22Rv1 (cell line): ENCODE results near the gene PNPLA8.

Experiments
- H3K27ac ChIP-seq: fragments of 450-650 bp; 2 replicates; pipeline ENCODE4 v1.5.1; 2017
- ZFX ChIP-seq: fragments of 450-650 bp; IDR thresholded peaks from 2 replicates; pipeline ENCODE4 v1.6.1; 2017; ENCODE audit warnings: antibody characterized with exemption, borderline replicate concordance
- TF ChIP-seq, protein P1 (sequence below): fragments of 450-650 bp; IDR thresholded peaks from 2 replicates; pipeline ENCODE4 v1.5.1; 2017; ENCODE audit warnings: mild to moderate bottlenecking

Gene PNPLA8

DNA sequence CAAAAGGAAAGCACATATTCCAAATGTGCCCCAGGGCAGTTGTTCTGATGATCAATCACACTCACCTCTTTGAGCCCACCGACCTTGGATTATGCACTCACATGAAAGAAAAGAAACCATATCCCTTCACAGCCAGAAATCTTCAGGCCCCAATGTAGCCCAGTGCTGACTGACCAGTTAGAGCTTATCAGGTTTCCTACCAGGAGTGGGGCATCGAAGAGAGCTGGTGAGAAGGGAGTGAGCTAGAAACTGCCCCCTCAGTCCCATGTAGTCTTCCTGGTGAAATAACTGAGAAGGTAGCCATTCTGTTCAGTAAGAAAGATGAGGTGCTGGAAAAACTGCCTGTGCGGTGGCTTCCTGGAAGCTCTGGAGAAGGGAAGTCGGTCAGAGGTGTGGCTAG lies 101.9 kb downstream of the PNPLA8 start:
- TF ChIP-seq ZFX, result no peak
- TF ChIP-seq, protein P1, sequence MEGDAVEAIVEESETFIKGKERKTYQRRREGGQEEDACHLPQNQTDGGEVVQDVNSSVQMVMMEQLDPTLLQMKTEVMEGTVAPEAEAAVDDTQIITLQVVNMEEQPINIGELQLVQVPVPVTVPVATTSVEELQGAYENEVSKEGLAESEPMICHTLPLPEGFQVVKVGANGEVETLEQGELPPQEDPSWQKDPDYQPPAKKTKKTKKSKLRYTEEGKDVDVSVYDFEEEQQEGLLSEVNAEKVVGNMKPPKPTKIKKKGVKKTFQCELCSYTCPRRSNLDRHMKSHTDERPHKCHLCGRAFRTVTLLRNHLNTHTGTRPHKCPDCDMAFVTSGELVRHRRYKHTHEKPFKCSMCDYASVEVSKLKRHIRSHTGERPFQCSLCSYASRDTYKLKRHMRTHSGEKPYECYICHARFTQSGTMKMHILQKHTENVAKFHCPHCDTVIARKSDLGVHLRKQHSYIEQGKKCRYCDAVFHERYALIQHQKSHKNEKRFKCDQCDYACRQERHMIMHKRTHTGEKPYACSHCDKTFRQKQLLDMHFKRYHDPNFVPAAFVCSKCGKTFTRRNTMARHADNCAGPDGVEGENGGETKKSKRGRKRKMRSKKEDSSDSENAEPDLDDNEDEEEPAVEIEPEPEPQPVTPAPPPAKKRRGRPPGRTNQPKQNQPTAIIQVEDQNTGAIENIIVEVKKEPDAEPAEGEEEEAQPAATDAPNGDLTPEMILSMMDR, result no peak

DNA sequence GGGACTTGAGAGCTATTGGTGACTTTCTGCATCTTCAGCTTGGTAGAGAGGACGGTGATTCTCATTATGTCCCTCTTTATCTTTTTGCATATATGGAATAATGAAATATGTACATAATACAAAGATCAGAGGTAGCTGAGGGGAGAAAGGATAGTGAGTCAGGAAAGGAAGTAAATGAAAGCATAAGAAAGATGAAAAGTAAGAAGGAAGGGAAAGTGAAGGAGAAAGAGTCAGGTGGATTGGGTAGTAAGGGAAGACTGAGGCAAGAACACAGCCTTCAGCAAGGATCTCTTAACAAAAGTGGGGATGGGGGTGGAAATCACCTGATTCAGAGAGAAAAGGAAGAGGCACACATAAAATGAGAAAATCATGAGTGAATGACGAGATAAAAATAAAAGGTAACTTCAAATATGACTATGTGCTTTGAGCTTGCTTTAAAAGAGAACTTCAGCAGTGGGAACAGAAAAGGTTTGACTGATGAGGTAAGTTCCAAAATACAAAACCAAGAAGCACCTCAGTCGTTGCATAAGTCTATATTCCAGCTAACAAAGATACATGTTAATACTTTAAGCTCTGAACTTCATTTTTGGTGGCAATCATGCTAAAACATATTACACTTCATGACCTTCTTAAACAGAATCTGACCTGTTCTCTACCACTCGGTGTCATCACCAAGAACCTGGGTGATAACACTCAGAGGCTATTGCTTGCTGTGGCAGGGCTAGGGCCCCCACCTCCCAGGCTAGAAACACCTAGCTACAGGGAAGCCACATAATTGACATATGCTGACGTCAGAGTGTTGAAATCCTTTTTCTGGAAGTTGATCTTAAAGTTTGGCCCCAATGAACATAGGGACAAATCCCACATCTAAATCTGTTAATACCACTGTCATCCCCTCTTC lies 102.6 kb downstream of the PNPLA8 start:
- no peak overlapping the region for H3K27ac ChIP-seq
- TF ChIP-seq, protein P1, result no peak
- TF ChIP-seq ZFX, result no peak

More for the DNA sequence above, 101.9 kb downstream of the PNPLA8 start:
- H3K27ac ChIP-seq, result no peak overlapping the region

GRCh38 chr7:108421720-108422331 lies 104.1 kb downstream of the PNPLA8 start:
- no peak for TF ChIP-seq ZFX
- TF ChIP-seq, protein P1, result no peak
- H3K27ac ChIP-seq, result no peak overlapping the region
